H1 (cell line): ENCODE data around the gene SLC18A3. TPM values are rescaled to one million over a fixed set of nuclear protein-coding genes. Genes with fewer than 3 reads are reported as not detected.

Source experiments
- CTCF ChIA-PET: fragments of 300-600 bp; sonication (Branson Sonifier 250); formaldehyde crosslinking; loops from one replicate; lab custom pipeline; 2021; ENCODE audit not compliant: partially characterized antibody; lab: Charles Lee
- POLR2A ChIA-PET: fragments of 300-600 bp; sonication (Branson Sonifier 250); formaldehyde crosslinking; loops from one replicate; lab custom pipeline; 2021; ENCODE audit warnings: inconsistent platforms; ENCODE audit not compliant: partially characterized antibody; lab: Charles Lee
- DNase-seq, 2 experiments: peaks; one replicate each; pipeline versions ENCODE4 v3.0.0 to v3.0.0-alpha.2; 2010 to 2022; ENCODE audit warnings: low spot score in 2 of 2, low read depth in 1 of 2, mixed read lengths in 1 of 2
- FAIRE-seq: peaks from 2 replicates; lab custom pipeline; 2011; peaks lifted over from hg19 to GRCh38; lab: Jason Lieb, UNC
- H2AFZ ChIP-seq: 2 replicates; pipeline ENCODE4 v1.8.1; 2012; ENCODE audit warnings: low read length, inconsistent platforms
- H2AK5ac ChIP-seq: 2 replicates; pipeline ENCODE4 v1.6.1; 2013; ENCODE audit warnings: low read depth, low read length
- H2BK120ac ChIP-seq: replicated peaks from 2 replicates; pipeline ENCODE3; 2013; ENCODE audit warnings: low read depth, low read length, inconsistent platforms
- H2BK12ac ChIP-seq: 2 replicates; pipeline ENCODE4 v1.6.1; 2013; ENCODE audit warnings: low read depth, low read length
- H2BK15ac ChIP-seq: 2 replicates; pipeline ENCODE4 v1.6.1; 2013; ENCODE audit warnings: low read length
- H2BK20ac ChIP-seq: 2 replicates; pipeline ENCODE4 v1.6.1; 2013; ENCODE audit warnings: low read length
- H2BK5ac ChIP-seq: 2 replicates; pipeline ENCODE4 v1.6.1; 2013; ENCODE audit warnings: low read depth, low read length
- H3K14ac ChIP-seq: 2 replicates; pipeline ENCODE4 v1.6.1; 2013; ENCODE audit warnings: inconsistent platforms; ENCODE audit not compliant: insufficient read length
- H3K18ac ChIP-seq: 2 replicates; pipeline ENCODE4 v1.6.1; 2013; ENCODE audit warnings: low read length; ENCODE audit errors: extremely low read depth
- H3K23ac ChIP-seq: 2 replicates; pipeline ENCODE4 v1.6.1; 2013; ENCODE audit warnings: inconsistent platforms; ENCODE audit not compliant: insufficient read length
- H3K23me2 ChIP-seq: 2 replicates; pipeline ENCODE4 v1.6.1; 2013; ENCODE audit warnings: low read depth, low read length
- H3K27ac ChIP-seq: 2 replicates; pipeline ENCODE4 v1.6.1; 2011; ENCODE audit warnings: low read depth, low read length, inconsistent platforms
- H3K27me3 ChIP-seq, 4 experiments: replicated peaks in 1 of 4; 1 replicate in 1 of 4; 2 replicates in 3 of 4; pipeline versions ENCODE4 v1.6.1 to v1.8.1; 2011 to 2013; ENCODE audit warnings: low read length in 3 of 4, mild to moderate bottlenecking in 3 of 4, inconsistent platforms in 2 of 4, mixed read lengths in 2 of 4, moderate library complexity in 1 of 4; ENCODE audit not compliant: control insufficient read depth in 3 of 4, insufficient read depth in 3 of 4; ENCODE audit errors: extremely low read depth in 1 of 4
- H3K36me3 ChIP-seq, 4 experiments: 2 replicates each; pipeline versions ENCODE4 v1.6.1 to v1.8.1; 2011 to 2013; ENCODE audit warnings: mild to moderate bottlenecking in 4 of 4, low read length in 3 of 4, moderate library complexity in 2 of 4, control low read depth in 1 of 4, inconsistent platforms in 1 of 4; ENCODE audit not compliant: insufficient read depth in 4 of 4, control insufficient read depth in 2 of 4
- H3K4ac ChIP-seq: replicated peaks from 2 replicates; pipeline ENCODE3; 2013; ENCODE audit warnings: low read length, low read depth, mixed read lengths, inconsistent platforms; ENCODE audit not compliant: insufficient read length
- H3K4me1 ChIP-seq, 4 experiments: replicated peaks in 1 of 4; 1 replicate in 1 of 4; 2 replicates in 3 of 4; pipeline versions ENCODE4 v1.6.1 to v1.8.1; 2011 to 2013; ENCODE audit warnings: low read length in 3 of 4, inconsistent platforms in 2 of 4, mixed read lengths in 1 of 4; ENCODE audit not compliant: insufficient read depth in 4 of 4, control insufficient read depth in 3 of 4
- H3K4me2 ChIP-seq, 2 experiments: 2 replicates each; pipeline versions ENCODE4 v1.6.1 to v1.8.1; 2011 to 2013; ENCODE audit warnings: low read depth in 2 of 2, low read length in 2 of 2, control low read depth in 1 of 2, inconsistent platforms in 1 of 2, mild to moderate bottlenecking in 1 of 2; ENCODE audit not compliant: insufficient read depth in 1 of 2
- H3K4me3 ChIP-seq, 4 experiments: fragments of 200-600, 300-600 bp in 1 of 4; sonication (generic), shearing (Covaris generic), sonication (Bioruptor Twin) in 1 of 4; 2 replicates each; pipeline versions ENCODE4 v1.5.1 to v1.8.1; 2011 to 2016; ENCODE audit warnings: low read length in 4 of 4, low read depth in 3 of 4, control low read depth in 2 of 4, inconsistent platforms in 2 of 4, mild to moderate bottlenecking in 2 of 4, mixed read lengths in 1 of 4, moderate library complexity in 1 of 4; ENCODE audit not compliant: insufficient read depth in 2 of 4; ENCODE audit errors: extremely low read depth in 1 of 4
- H3K56ac ChIP-seq: replicated peaks from 2 replicates; pipeline ENCODE3; 2013; ENCODE audit warnings: low read depth, mild to moderate bottlenecking, mixed read lengths, low read length, inconsistent platforms; ENCODE audit not compliant: insufficient read length
- H3K79me1 ChIP-seq: 2 replicates; pipeline ENCODE4 v1.6.1; 2013; ENCODE audit warnings: low read depth, low read length, control low read depth
- H3K79me2 ChIP-seq, 2 experiments: 2 replicates each; pipeline versions ENCODE4 v1.6.1 to v1.8.1; 2012 to 2013; ENCODE audit warnings: low read length in 2 of 2, mild to moderate bottlenecking in 2 of 2, inconsistent platforms in 1 of 2; ENCODE audit not compliant: insufficient read depth in 2 of 2, control insufficient read depth in 1 of 2
- H3K9ac ChIP-seq, 4 experiments: replicated peaks in 1 of 4; 1 replicate in 1 of 4; 2 replicates in 3 of 4; pipeline versions ENCODE4 v1.6.1 to v1.8.1; 2011 to 2013; ENCODE audit warnings: low read depth in 3 of 4, low read length in 3 of 4, control low read depth in 2 of 4, mild to moderate bottlenecking in 2 of 4, moderate library complexity in 2 of 4, inconsistent platforms in 1 of 4; ENCODE audit errors: extremely low read depth in 1 of 4
- H3K9me3 ChIP-seq, 2 experiments: 2 replicates each; pipeline versions ENCODE4 v1.6.1 to v1.8.1; 2012 to 2013; ENCODE audit warnings: mild to moderate bottlenecking in 2 of 2, moderate library complexity in 2 of 2, control low read depth in 1 of 2, inconsistent platforms in 1 of 2, low read depth in 1 of 2, low read length in 1 of 2, mixed read lengths in 1 of 2; ENCODE audit not compliant: insufficient read depth in 2 of 2
- H4K20me1 ChIP-seq, 2 experiments: replicated peaks in 1 of 2; 2 replicates each; pipeline versions ENCODE3 to v1.8.1; 2011 to 2013; ENCODE audit warnings: inconsistent platforms in 2 of 2, low read length in 2 of 2, mild to moderate bottlenecking in 1 of 2; ENCODE audit not compliant: insufficient read depth in 2 of 2, control insufficient read depth in 1 of 2
- H4K5ac ChIP-seq: 2 replicates; pipeline ENCODE4 v1.6.1; 2013; ENCODE audit warnings: low read length, low read depth, mixed read lengths, inconsistent platforms; ENCODE audit not compliant: insufficient read length
- H4K8ac ChIP-seq: 2 replicates; pipeline ENCODE4 v1.8.0; 2013; ENCODE audit warnings: mild to moderate bottlenecking, moderate library complexity, low read length, inconsistent platforms; ENCODE audit not compliant: insufficient read depth; ENCODE audit errors: extremely low read depth
- H4K91ac ChIP-seq: replicated peaks from 2 replicates; pipeline ENCODE3; 2013; ENCODE audit warnings: low read length, mixed read lengths, inconsistent platforms; ENCODE audit not compliant: insufficient read length
- MAX ChIP-seq: IDR thresholded peaks from 2 replicates; pipeline ENCODE4 v1.6.1; 2012; ENCODE audit warnings: inconsistent platforms
- SP1 ChIP-seq: IDR thresholded peaks from 2 replicates; pipeline ENCODE4 v1.6.1; 2011; ENCODE audit warnings: low read depth, low read length
- SUZ12 ChIP-seq: fragments of 200-600 bp; sonication (generic); IDR thresholded peaks from 2 replicates; pipeline ENCODE4 v1.6.1; 2012; ENCODE audit warnings: mild to moderate bottlenecking, inconsistent platforms, low read length, moderate library complexity, mixed read lengths
- WGBS, 2 experiments: shearing (Covaris generic) in 1 of 2; methylation state at CpG; one replicate each; pipeline versions ENCODE4 v1.1.6 to v1.1.7; 2013 to 2015; ENCODE audit warnings: low lambda C conversion rate in 2 of 2, mixed read lengths in 2 of 2, inconsistent platforms in 1 of 2, low coverage in 1 of 2, missing lambda C conversion rate in 1 of 2; ENCODE audit not compliant: insufficient replicate concordance in 2 of 2, insufficient coverage in 1 of 2, insufficient read length in 1 of 2; ENCODE audit errors: extremely low coverage in 1 of 2, missing lambda C conversion rate in 1 of 2; 5-methylcytosine and 5-hydroxymethylcytosine counted together
- polyA plus RNA-seq, 7 experiments: library from polyadenylated mRNA; depleted of rRNA in 3 of 7; stranded (reverse) in 5 of 7; unstranded in 2 of 7; fragments of >200 nt in 5 of 7; fragments of 200-250 nt in 2 of 7; gene quantifications; 1 replicate in 5 of 7; 2 replicates in 1 of 7; 4 replicates in 1 of 7; pipeline versions ENCODE4 v1.2.1 to v1.2.3, GENCODE V29; 2011 to 2013; ENCODE audit warnings: missing spikeins in 2 of 7, mixed read lengths in 2 of 7
- total RNA-seq: library from RNA; stranded (reverse); fragmentation: NEBNext Ultra II Directional; extraction: Animal tissue kit (Norgen Biotek cat#: 25700); gene quantifications from 2 replicates; pipeline ENCODE4 v1.2.1, GENCODE V29; 2021

The SLC18A3 gene
- total and polyA plus RNA-seq, 2 of the 8 experiments (the other 6 are each of a cell fraction or from before 2014, with no cell fraction given), result 0.17 TPM; not detected in 1

DNA sequence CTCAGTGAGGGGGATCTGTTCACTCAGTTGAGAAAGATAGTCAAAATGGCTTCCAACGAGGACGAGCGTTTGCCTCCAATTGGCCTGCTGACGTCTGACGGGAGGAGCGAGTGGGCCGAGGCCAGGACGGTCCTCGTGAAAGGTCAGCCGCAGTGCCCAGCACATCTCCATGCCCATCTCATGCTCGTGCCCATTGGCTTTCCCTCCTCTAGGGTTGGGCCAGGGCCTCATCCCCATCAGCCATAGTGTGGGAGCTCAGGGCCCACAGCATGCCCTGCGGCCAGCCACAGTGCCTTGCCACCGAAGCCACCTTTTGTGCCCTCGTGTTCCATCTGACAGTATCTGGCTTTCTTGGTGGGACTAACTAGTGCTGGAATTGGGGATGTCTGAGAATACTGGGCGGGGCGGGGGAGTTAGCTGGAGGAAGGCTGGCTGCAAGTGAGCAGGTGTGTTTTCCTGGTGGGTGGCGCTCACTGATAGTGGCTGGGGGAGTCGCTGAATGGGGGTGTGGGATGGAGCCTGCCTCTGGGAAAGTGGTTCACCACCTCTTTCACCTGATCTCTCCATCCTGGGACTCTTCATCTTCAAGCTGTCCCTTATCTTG lies 17.6 kb downstream of the SLC18A3 start:
- CTCF ChIA-PET, result interaction anchor here (1.1 to 1.2 kb wide), 2 partner anchors 11 to 19 kb away, joined by 3 to 4 read pairs; no protein-coding TSS in a partner anchor
- Histone ChIP-seq H3K27ac (no peak overlapping the region), H2AFZ (no peak overlapping the region), H3K4me1 (no peaks in the 10 kb centered on the region; a peak in 2 of 7 replicates), H3K4me2 (no peak overlapping the region), H3K79me2 (no peaks in the 10 kb centered on the region), H3K4me3 (no peak overlapping the region), H3K27me3 (peaks cover 0 to 10% (median 1%) of the 10 kb centered on the region in 4 experiments; a peak in 4 of 7 replicates), H2BK5ac (no peak overlapping the region), H3K9me3 (no peaks in the 10 kb centered on the region), H3K14ac (no peak overlapping the region), H3K4ac (no peak overlapping the region), H3K23me2 (peaks cover 4% of the 10 kb centered on the region; the same call in 1 of the 2 replicates), H3K23ac (no peak overlapping the region), H3K18ac (no peak overlapping the region), H3K36me3 (no peaks in the 10 kb centered on the region), H3K56ac (no peak overlapping the region), H4K8ac (peak overlapping the region; percentile 23; the same call in 1 of the 2 replicates), H2BK20ac (no peak overlapping the region), H3K9ac (no peak overlapping the region), H2BK12ac (no peak overlapping the region), H4K91ac (no peak overlapping the region), H4K20me1 (peaks cover 0 to 2% of the 10 kb centered on the region in 2 experiments), H3K79me1 (no peaks in the 10 kb centered on the region), H2BK15ac (no peak overlapping the region), H4K5ac (no peak overlapping the region), H2BK120ac (no peak overlapping the region), H2AK5ac (no peak overlapping the region)
- no peak for TF ChIP-seq MAX
- no peak for TF ChIP-seq SUZ12
- TF ChIP-seq SP1, result no peak
- DNase-seq, result no peak
- FAIRE-seq, result no peak
- 92% methylated on average over 17 of the region's 18 CpGs; no CpG with 5 or more reads in 1 of the 2 experiments for WGBS, 2 experiments
- POLR2A ChIA-PET, result no interaction called here
